ENCODE data around the gene ADTRP. TPM values are rescaled to one million over a fixed set of nuclear protein-coding genes. Genes with fewer than 3 reads are reported as not detected.

ADTRP gene
- total RNA-seq, 1 experiment from 2014 or later: 5.2 TPM

GRCh38 chr6:11738234-11738633 lies 40.4 kb downstream of the ADTRP start:
- H3K27me3 ChIP-seq (replicated peaks; ENCODE audit: control insufficient read depth, insufficient read depth, low read length): no peaks in the 10 kb centered on the region
- ChIA-PET CTCF (no interaction called here), POLR2A (no interaction called here)
- BruUV-seq (replicated peaks): no TSS peak
- no peak overlapping the region for H3K4me3 Mint-ChIP-seq (ENCODE audit: unreplicated experiment)
- no peaks in the 10 kb centered on the region for H3K27me3 Mint-ChIP-seq (ENCODE audit: insufficient read depth, unreplicated experiment)
- H3K27ac Mint-ChIP-seq (ENCODE audit: unreplicated experiment): no peak overlapping the region
- TF ChIP-seq CTCF (IDR thresholded peaks at IDR 0.05; ENCODE audit: insufficient read depth in 1 of 2, low read depth in 1 of 2, low read length in 1 of 2, severe bottlenecking in 1 of 2, unreplicated experiment in 1 of 2): no peak
- peaks cover 11% of the 10 kb centered on the region; the same call in 1 of the 2 replicates for H3K4me1 ChIP-seq
- intact Hi-C loops (cut with micrococcal nuclease; ENCODE audit: unreplicated experiment): no loop called here
- DNase-seq: no peak
- no peaks in the 10 kb centered on the region for H3K4me1 Mint-ChIP-seq (ENCODE audit: low read depth, unreplicated experiment)
- H3K4me3 ChIP-seq (ENCODE audit: low read depth, low read length): no peak overlapping the region
- no peaks in the 10 kb centered on the region for H3K36me3 Mint-ChIP-seq (ENCODE audit: insufficient read depth, unreplicated experiment)
- no peaks in the 10 kb centered on the region for H3K36me3 ChIP-seq (ENCODE audit: control insufficient read depth, insufficient read depth, low read length)
- H3K9me3 ChIP-seq: no peaks in the 10 kb centered on the region
- H3K9me3 Mint-ChIP-seq (ENCODE audit: unreplicated experiment): no peaks in the 10 kb centered on the region

- H3K36me3 Mint-ChIP-seq (ENCODE audit: insufficient read depth, unreplicated experiment): no peaks in the 10 kb centered on the region
- peaks cover 3% of the 10 kb centered on the region for H3K4me1 Mint-ChIP-seq (ENCODE audit: low read depth, unreplicated experiment)
- Histone ChIP-seq H3K4me3 (ENCODE audit: low read depth, low read length) (no peak overlapping the region), H3K9me3 (no peaks in the 10 kb centered on the region), H3K4me1 (peaks cover 12% of the 10 kb centered on the region), H3K36me3 (ENCODE audit: control insufficient read depth, insufficient read depth, low read length) (no peaks in the 10 kb centered on the region), H3K27me3 (replicated peaks; ENCODE audit: control insufficient read depth, insufficient read depth, low read length) (no peaks in the 10 kb centered on the region)
- no peak for DNase-seq
- H3K27me3 Mint-ChIP-seq (ENCODE audit: insufficient read depth, unreplicated experiment): no peaks in the 10 kb centered on the region
- intact Hi-C loops (cut with micrococcal nuclease; ENCODE audit: unreplicated experiment): no loop called here
- H3K27ac Mint-ChIP-seq (ENCODE audit: unreplicated experiment): no peak overlapping the region
- H3K9me3 Mint-ChIP-seq (ENCODE audit: unreplicated experiment): no peaks in the 10 kb centered on the region
- ChIA-PET CTCF (no interaction called here), POLR2A (no interaction called here)
- no TSS peak for BruUV-seq (replicated peaks)
- TF ChIP-seq CTCF (IDR thresholded peaks at IDR 0.05; ENCODE audit: insufficient read depth in 1 of 2, low read depth in 1 of 2, low read length in 1 of 2, severe bottlenecking in 1 of 2, unreplicated experiment in 1 of 2): no peak
- no peak overlapping the region for H3K4me3 Mint-ChIP-seq (ENCODE audit: unreplicated experiment)
These were observed 42.0 kb downstream of the ADTRP start for GRCh38 chr6:11736601-11737000.

- Mint-ChIP-seq H3K27ac (ENCODE audit: unreplicated experiment) (no peak overlapping the region), H3K27me3 (ENCODE audit: insufficient read depth, unreplicated experiment) (no peaks in the 10 kb centered on the region), H3K4me1 (ENCODE audit: low read depth, unreplicated experiment) (peaks cover 8% of the 10 kb centered on the region), H3K36me3 (ENCODE audit: insufficient read depth, unreplicated experiment) (no peaks in the 10 kb centered on the region), H3K4me3 (ENCODE audit: unreplicated experiment) (no peak overlapping the region), H3K9me3 (ENCODE audit: unreplicated experiment) (no peaks in the 10 kb centered on the region)
- Histone ChIP-seq H3K4me1 (peaks cover 21% of the 10 kb centered on the region), H3K9me3 (no peaks in the 10 kb centered on the region), H3K27me3 (replicated peaks; ENCODE audit: control insufficient read depth, insufficient read depth, low read length) (no peaks in the 10 kb centered on the region), H3K36me3 (ENCODE audit: control insufficient read depth, insufficient read depth, low read length) (no peaks in the 10 kb centered on the region), H3K4me3 (ENCODE audit: low read depth, low read length) (no peak overlapping the region)
- intact Hi-C loops (cut with micrococcal nuclease; ENCODE audit: unreplicated experiment): no loop called here
- CTCF ChIA-PET: interaction anchor here (1.0 kb wide), 1 partner anchor 14 kb away, joined by 3 read pairs; no protein-coding TSS in a partner anchor
- no peak for DNase-seq
- TF ChIP-seq CTCF (IDR thresholded peaks at IDR 0.05; ENCODE audit: insufficient read depth in 1 of 2, low read depth in 1 of 2, low read length in 1 of 2, severe bottlenecking in 1 of 2, unreplicated experiment in 1 of 2): no peak
- POLR2A ChIA-PET: no interaction called here
- no TSS peak for BruUV-seq (replicated peaks)
These were observed 43.6 kb downstream of the ADTRP start for GRCh38 chr6:11734861-11735613.

Data from Caco-2 (cell line).